ENCODE measurements around the gene DNAI4. TPM values are rescaled to one million over a fixed set of nuclear protein-coding genes. Genes with fewer than 3 reads are reported as not detected.
A peak's percentile ranks its signal among the peaks of the same experiment; 100 is the strongest.

Gene DNAI4
- total and polyA plus RNA-seq, 12 donors: 0.44 to 24.5 (median 13.5) TPM

GRCh38 chr1:66944330-66945274, 19.9 kb upstream of the DNAI4 start:
- WGBS, 2 donors: 92 to 94% methylated on average over 7 of the region's 7 CpGs
- DNase-seq: no peak
- no peaks in the 10 kb centered on the region for H3K27me3 ChIP-seq
- no peak overlapping the region for H3K4me3 ChIP-seq
- H3K4me1 ChIP-seq: peaks cover 0 to 62% (median 33%) of the 10 kb centered on the region in 9 donors
- H3K27ac ChIP-seq: peak overlapping the region in 2 of 10 donors; percentile 7
- intact Hi-C loops (cut with DNase I): no loop called here
- peak in 4 of 8 donors; percentile 59 to 87 (median 62) for ATAC-seq
- H3K36me3 ChIP-seq: peaks cover 0 to 78% (median 8%) of the 10 kb centered on the region in 9 donors
- TF ChIP-seq CTCF (IDR thresholded peaks at IDR 0.05): no peak
- no peaks in the 10 kb centered on the region for H3K9me3 ChIP-seq

GRCh38 chr1:66943361-66943969, 18.8 kb upstream of the DNAI4 start:
- ATAC-seq: no peak
- H3K9me3 ChIP-seq: no peaks in the 10 kb centered on the region

DNA sequence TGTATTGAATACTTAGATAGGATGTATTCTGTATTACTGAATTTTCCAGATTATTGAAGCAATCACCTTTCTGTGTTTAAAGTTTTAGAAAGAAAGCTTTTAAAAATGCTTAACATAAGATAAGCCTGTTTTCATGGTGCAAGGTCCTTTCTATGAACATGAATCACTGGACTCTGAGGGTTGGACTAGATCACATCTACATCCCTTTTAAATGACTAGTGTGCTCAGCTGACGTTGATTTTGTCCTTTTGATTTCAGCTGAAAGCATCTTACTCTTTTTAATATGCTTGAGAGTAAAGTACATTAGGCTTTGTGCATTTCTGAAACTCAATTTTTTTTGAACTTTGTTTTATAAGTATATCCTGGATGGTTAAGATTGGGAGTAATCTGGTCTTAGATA, 16.3 kb upstream of the DNAI4 start:
- no peaks in the 10 kb centered on the region for H3K9me3 ChIP-seq
- H3K27ac ChIP-seq: no peak overlapping the region
- no peak overlapping the region for H3K4me3 ChIP-seq
- no peak for TF ChIP-seq CTCF (IDR thresholded peaks at IDR 0.05)
- intact Hi-C loops (cut with DNase I): no loop called here
- peaks cover 0 to 75% (median 43%) of the 10 kb centered on the region in 9 donors for H3K4me1 ChIP-seq
- H3K27me3 ChIP-seq: no peaks in the 10 kb centered on the region
- no peak for DNase-seq
- ATAC-seq: no peak
- 94% methylated on average over 1 of the region's 1 CpG for WGBS, 2 donors
- peaks cover 0 to 42% (median 5%) of the 10 kb centered on the region in 9 donors for H3K36me3 ChIP-seq

More at GRCh38 chr1:66943361-66943969, 18.8 kb upstream of the DNAI4 start:
- no peak for DNase-seq
- peaks cover 0 to 67% (median 8%) of the 10 kb centered on the region in 9 donors for H3K36me3 ChIP-seq
- WGBS, 2 donors: 68 to 78% methylated on average over 5 of the region's 5 CpGs
- H3K4me1 ChIP-seq: peaks cover 0 to 73% (median 41%) of the 10 kb centered on the region in 9 donors
- no peak for TF ChIP-seq CTCF (IDR thresholded peaks at IDR 0.05)
- H3K4me3 ChIP-seq: no peak overlapping the region
- intact Hi-C loops (cut with DNase I): no loop called here
- H3K27ac ChIP-seq: no peak overlapping the region
- no peaks in the 10 kb centered on the region for H3K27me3 ChIP-seq

GRCh38 chr1:66938613-66939012, 14.0 kb upstream of the DNAI4 start:
- TF ChIP-seq CTCF (IDR thresholded peaks at IDR 0.05): no peak
- DNase-seq (no peak), ATAC-seq (no peak)
- Histone ChIP-seq H3K27me3 (no peaks in the 10 kb centered on the region), H3K4me3 (no peak overlapping the region), H3K4me1 (peaks cover 0 to 80% (median 42%) of the 10 kb centered on the region in 9 donors), H3K9me3 (no peaks in the 10 kb centered on the region), H3K27ac (no peak overlapping the region), H3K36me3 (peaks cover 0 to 33% (median 0%) of the 10 kb centered on the region in 9 donors)
- intact Hi-C loops (cut with DNase I): loop anchor here in 2 of 10 donors (10.0 kb wide), 2 partner anchors 116 to 174 kb away; partner anchors contain the start of gene SLC35D1 (in 1 of the 2)
